DMS79 treated with DMSO at 0.1 percent for 48 hours (cell line): Measurements from ENCODE around the gene CAPSL.
A peak's percentile ranks its signal among the peaks of the same experiment; 100 is the strongest.
"Not testable (repeated sequence)": the region's sequence is repeated elsewhere in the genome, so short reads cannot be mapped to it uniquely, and the experiment has no call there.

ENCODE experiments used
- DNase-seq: peaks from one replicate; lab custom pipeline; 2025; lab: John Stamatoyannopoulos, UW

CAPSL gene

DNA sequence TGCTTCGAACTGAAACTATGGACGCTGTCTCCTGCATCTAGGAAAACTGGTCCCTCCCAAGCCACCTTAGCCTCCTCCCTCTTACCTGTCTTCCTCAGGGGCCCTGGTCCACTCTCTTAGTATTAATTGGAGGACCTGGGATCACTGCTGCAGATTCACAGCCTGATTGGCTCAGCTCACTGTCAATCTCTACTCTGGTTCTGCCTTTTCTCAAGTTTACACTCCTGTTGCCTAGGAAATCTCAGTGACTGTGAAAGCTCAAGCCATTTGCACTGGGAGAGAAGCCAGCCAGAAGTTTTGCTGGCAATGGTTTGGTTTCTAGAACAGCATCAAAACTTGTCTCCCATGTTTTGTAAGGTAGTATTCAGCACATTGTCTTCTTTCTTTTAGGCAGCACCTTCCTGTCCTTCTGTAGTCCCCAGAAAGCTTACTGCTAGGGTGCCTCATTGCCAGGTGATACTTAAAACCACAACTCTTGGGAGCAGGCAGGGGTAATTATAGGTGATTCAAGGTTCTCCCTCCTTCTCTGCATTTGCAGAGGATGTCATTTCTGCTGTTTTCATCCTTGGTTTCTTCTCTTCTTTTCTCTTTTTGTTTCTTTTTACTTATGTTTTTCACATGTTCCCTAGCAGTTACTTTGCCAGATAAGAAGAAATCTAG is at the start of gene CAPSL:
Gene CAPSL, minus strand, starts transcription at position 55 of the 660 bp plus-strand sequence. CDS start 17,502 bp downstream, outside the sequence.
- DNase-seq = peak; percentile 94

DNA sequence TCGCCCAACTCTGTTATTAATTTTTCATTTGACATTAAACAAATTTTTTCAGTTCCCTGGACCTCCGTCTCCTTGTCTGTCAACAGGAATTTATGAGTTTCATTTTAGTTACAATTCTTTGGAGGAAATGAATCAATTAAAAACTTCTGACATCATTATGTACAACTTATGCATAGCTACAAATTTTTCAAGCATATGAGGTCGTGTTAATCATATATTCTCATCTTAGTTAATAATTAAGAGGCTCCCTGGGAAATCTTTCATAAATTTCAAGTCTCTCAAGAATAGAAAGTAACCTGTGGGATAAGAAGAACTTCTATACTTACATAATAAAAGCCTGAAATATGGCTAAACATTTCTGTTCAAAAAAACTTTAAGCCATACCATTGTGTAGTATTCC is 49.4 kb upstream of the CAPSL start:
- no peak for DNase-seq

DNA sequence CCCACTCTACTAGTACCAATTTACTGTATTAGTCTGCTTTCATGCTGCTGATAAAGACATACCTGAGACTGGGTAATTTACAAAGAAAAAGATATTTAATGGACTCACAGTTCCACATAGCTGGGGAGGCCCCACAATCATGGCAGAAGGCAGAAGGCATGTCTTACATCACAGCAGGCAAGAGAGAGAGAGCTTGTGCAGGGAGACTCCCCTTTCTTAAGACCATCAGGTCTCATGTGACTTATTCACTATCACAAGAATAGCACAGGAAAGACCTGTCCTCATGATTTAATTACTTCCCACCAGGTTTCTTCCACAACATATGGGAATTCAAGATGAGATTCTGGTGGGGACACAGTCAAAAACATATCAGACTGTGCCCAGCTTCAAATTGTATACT is 41.3 kb upstream of the CAPSL start:
- DNase-seq = no peak

- not testable (repeated sequence) for DNase-seq
Observed at GRCh38 chr5:35976859-35977258, 38.4 kb upstream of the CAPSL start.

- no peak for DNase-seq
Observed at GRCh38 chr5:35974570-35974969, 36.1 kb upstream of the CAPSL start.

DNA sequence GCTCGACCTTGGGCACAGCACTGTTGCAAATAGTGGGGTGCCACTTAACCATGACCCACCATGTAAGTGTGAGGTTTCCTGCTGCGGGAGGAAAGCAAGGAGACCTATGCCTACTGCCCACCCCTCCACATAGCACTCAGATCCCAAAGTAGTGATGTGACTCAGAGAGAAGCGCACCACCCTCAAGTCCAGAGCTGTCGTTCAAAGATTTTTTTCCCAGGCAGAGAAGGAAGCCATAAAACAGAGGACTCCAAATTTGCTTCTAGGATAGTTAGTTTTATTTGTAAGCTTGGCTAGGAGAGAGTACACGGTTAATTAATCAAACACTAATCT is 33.4 kb upstream of the CAPSL start:
- DNase-seq = no peak

- DNase-seq = no peak
Observed at GRCh38 chr5:35971186-35971877, 32.9 kb upstream of the CAPSL start.

DNA sequence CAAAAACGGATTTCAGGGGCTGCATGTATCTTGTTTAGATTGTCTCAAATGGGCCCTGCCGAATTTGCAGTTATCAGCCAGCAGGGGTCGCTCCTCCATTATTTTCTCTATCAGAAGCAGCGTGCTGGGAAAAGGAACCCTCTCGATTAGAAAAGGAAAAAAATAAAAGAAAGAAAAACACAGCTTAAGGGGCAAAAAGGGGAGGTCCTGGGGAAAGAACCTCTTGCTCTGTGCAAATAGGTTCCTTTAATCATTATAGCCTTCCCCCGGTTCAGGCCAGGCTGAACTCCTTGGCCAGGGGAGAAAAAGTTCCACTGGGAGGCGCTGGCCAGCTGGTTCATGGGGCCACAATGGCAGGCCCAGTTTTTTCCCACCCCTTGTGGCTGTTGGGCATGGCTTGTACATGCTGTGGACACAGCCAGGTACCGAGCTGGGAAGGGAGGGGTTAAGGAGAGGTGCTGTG is 25.0 kb upstream of the CAPSL start:
- no peak for DNase-seq

GRCh38 chr5:35960328-35960727 is 21.9 kb upstream of the CAPSL start:
- DNase-seq = no peak

GRCh38 chr5:35956429-35956828 is 18.0 kb upstream of the CAPSL start:
- DNase-seq = no peak

- no peak for DNase-seq
Observed at GRCh38 chr5:35954175-35954574, 15.8 kb upstream of the CAPSL start.

GRCh38 chr5:35947085-35947484 is 8.7 kb upstream of the CAPSL start:
- DNase-seq = no peak

DNA sequence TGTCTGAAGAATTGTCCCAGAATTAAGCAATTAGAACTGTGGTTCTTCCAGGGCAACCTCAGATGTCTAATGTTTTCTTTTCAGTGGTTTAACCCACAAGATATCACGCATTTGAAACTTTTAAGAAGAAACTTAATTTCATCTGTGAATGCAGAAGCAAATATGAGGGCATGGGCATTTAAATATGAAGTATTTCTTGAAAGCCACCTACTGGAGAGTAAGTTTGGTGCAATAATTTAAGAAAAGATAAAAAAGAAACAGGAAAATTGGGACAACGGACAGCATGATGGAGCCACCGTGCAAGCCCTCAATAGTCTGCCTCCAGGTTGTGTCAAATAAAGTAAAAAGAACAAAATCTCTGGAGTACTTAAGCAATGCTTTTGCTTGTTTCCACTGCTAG is 1.2 kb upstream of the CAPSL start:
- no peak for DNase-seq

- DNase-seq = peak; percentile 51
Observed at GRCh38 chr5:35926389-35927051, 11.9 kb downstream of the CAPSL start.

- peak; percentile 63 for DNase-seq
Observed at GRCh38 chr5:35924950-35925722, 13.3 kb downstream of the CAPSL start.

DNA sequence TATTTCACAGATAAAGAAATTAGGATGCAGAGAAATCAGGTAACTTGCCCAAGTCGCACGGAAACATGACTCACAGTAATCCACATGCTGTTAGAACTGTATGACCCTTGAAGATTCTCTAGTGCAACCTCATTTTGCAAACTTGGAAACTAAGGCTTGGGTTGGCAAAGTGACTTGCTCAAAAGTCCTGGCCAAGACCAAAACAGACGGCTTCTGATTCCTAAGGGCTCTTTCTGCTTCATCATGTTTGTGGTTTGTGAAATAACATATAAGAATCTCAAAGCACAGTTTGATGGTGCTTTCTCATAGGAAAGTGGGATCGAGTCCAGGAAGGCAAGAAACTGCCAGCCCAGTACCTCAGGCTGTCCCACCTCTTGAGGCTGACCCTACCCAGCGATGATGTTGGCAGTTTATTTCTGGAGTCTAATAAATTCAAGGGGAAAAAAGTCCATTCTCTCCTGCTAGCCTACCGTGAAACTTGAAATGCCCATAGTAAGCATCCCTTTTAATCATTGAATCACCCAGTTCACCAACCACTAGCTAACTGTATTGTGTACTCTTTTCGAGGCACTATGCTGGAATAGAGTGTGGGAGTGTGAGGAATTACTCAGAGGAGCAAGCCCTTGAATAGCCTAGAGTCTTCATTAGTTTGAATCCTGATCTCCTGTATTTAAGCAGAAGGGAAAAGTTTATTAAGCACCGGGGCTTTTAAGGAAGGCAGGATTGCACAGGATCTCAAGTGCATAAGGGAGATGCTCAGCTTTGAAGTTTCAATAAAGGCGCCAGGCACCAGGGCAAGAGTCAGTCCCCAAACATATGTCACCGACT is 14.1 kb downstream of the CAPSL start:
- peak; percentile 82 for DNase-seq

GRCh38 chr5:35922468-35922867 is 16.0 kb downstream of the CAPSL start:
- no peak for DNase-seq

GRCh38 chr5:35921930-35922329 is 16.5 kb downstream of the CAPSL start:
- DNase-seq = no peak

- DNase-seq = no peak
Observed at GRCh38 chr5:35920890-35921289, 17.5 kb downstream of the CAPSL start.

DNA sequence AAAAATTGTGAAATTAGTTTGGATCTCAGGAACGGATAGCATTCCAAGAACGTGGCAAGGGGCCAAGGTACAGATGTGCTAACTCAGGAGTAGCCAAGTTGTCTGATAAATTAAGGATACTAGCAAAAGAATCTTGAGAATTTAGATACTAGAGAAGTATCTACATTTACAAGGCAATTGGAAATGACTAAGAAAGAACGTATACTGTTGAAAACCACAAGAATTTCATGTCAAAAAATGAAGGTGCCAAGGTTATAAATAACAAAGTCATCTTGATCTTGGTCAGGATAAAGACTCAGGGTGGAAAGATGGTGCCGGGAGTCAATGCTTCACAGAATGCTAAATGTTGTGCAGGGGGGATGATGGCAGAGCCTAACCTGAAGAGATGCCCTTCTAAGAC is 19.2 kb downstream of the CAPSL start:
- no peak for DNase-seq

DNA sequence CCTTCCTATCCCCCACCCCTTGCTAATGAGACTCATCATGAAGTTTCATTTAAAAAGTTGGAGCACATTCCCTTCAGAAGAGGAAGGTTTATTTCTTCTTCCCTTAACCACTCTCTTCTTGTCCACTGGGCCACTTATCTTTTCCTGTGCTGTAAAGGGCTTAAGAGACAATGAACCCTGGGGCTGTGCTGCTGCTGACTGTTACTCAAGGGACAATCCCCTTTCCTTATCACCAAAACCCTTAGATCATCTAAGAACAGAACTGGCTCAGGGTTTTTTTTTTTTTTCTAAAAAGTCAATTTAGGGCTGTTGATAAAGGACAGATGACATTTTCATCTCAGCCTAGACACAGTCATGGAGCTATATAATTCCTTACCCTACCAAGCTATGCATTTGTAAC is 29.6 kb downstream of the CAPSL start:
- DNase-seq = no peak

DNA sequence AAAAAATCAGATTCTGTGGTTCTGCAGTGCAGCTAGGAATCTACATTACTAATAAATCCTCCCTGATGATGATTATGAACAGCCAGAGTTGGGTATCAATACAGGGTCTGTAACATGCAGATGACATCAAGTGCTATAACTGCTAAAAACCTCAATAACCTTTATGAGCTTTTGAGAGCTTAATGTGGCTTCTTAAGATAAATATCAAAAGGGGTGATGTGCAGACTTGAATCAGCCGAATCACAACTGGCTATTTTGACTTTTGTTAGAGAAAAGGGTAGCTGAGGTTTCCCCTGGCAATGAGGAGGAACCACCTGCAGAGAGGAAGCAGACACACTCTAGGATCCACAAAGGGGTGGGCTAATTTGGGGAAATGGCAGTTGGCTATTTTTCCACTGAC is 30.2 kb downstream of the CAPSL start:
- no peak for DNase-seq
